Liver (tissue), 9 donors: ENCODE data around the gene GATB. TPM values are rescaled to one million over a fixed set of nuclear protein-coding genes. Genes with fewer than 3 reads are reported as not detected.

Experiments
- DNase-seq: peaks from one replicate; pipeline ENCODE4 v3.0.0-alpha.2; 2017; ENCODE audit warnings: low spot score
- H3K27ac ChIP-seq, 2 donors: one replicate each; pipeline ENCODE4 v1.7.0; 2013; ENCODE audit warnings: inconsistent platforms in 2 of 2, low read length in 2 of 2, control low read depth in 1 of 2, low read depth in 1 of 2, mild to moderate bottlenecking in 1 of 2
- H3K27me3 ChIP-seq, 4 donors: one replicate each; pipeline versions ENCODE4 v1.6.1 to v1.7.0; 2013; ENCODE audit warnings: low read length in 3 of 4, inconsistent platforms in 1 of 4, mild to moderate bottlenecking in 1 of 4, moderate library complexity in 1 of 4; ENCODE audit not compliant: control insufficient read depth in 4 of 4, insufficient read depth in 4 of 4
- H3K36me3 ChIP-seq, 4 donors: one replicate each; pipeline versions ENCODE4 v1.6.1 to v1.7.0; 2013; ENCODE audit warnings: low read length in 3 of 4, mild to moderate bottlenecking in 3 of 4, low read depth in 1 of 4, moderate library complexity in 1 of 4; ENCODE audit not compliant: control insufficient read depth in 4 of 4, insufficient read depth in 3 of 4
- H3K4me1 ChIP-seq, 4 donors: one replicate each; pipeline versions ENCODE4 v1.6.1 to v1.7.0; 2013; ENCODE audit warnings: low read length in 3 of 4, mild to moderate bottlenecking in 3 of 4, moderate library complexity in 1 of 4; ENCODE audit not compliant: control insufficient read depth in 4 of 4, insufficient read depth in 4 of 4
- H3K4me3 ChIP-seq, 3 donors: one replicate each; pipeline versions ENCODE4 v1.6.1 to v1.7.0; 2013; ENCODE audit warnings: low read length in 3 of 3, control low read depth in 1 of 3, low read depth in 1 of 3, mild to moderate bottlenecking in 1 of 3
- H3K9ac ChIP-seq, 2 donors: one replicate each; pipeline ENCODE4 v1.7.0; 2013; ENCODE audit warnings: low read length in 2 of 2, mild to moderate bottlenecking in 2 of 2, moderate library complexity in 2 of 2, control low read depth in 1 of 2, low read depth in 1 of 2
- H3K9me3 ChIP-seq, 4 donors: one replicate each; pipeline versions ENCODE4 v1.6.1 to v1.7.0; 2013; ENCODE audit warnings: low read length in 3 of 4; ENCODE audit not compliant: control insufficient read depth in 4 of 4
- ATF3 ChIP-seq: IDR thresholded peaks from 2 replicates; pipeline ENCODE4 v1.6.1; 2016; ENCODE audit warnings: antibody characterized with exemption
- CTCF ChIP-seq: fragments of 150-350 bp; IDR thresholded peaks from 2 replicates; pipeline ENCODE4 v1.5.1; 2017; ENCODE audit warnings: improper control_type of control experiment, low read depth, low read length; ENCODE audit not compliant: missing input control
- EGR1 ChIP-seq, 2 donors: IDR thresholded peaks; 2 replicates each; pipeline ENCODE4 v1.6.1; 2016 to 2018; ENCODE audit warnings: antibody characterized with exemption in 2 of 2, low read depth in 2 of 2
- FOXA1 ChIP-seq: IDR thresholded peaks from 2 replicates; pipeline ENCODE4 v1.6.1; 2016; ENCODE audit warnings: antibody characterized with exemption
- FOXA2 ChIP-seq: IDR thresholded peaks from 2 replicates; pipeline ENCODE4 v1.6.1; 2016; ENCODE audit warnings: antibody characterized with exemption
- GABPA ChIP-seq, 2 donors: IDR thresholded peaks in 1 of 2; conservative IDR thresholded peaks in 1 of 2; 2 replicates each; pipeline ENCODE4 v1.6.1; 2016; ENCODE audit warnings: antibody characterized with exemption in 2 of 2, mild to moderate bottlenecking in 1 of 2, moderate library complexity in 1 of 2
- HNF4A ChIP-seq, 2 donors: conservative IDR thresholded peaks; 2 replicates each; pipeline ENCODE4 v1.6.1; 2016; ENCODE audit warnings: antibody characterized with exemption in 2 of 2, mild to moderate bottlenecking in 2 of 2
- HNF4G ChIP-seq: IDR thresholded peaks from 2 replicates; pipeline ENCODE4 v1.6.1; 2016; ENCODE audit warnings: antibody characterized with exemption
- JUND ChIP-seq, 2 donors: IDR thresholded peaks; 2 replicates each; pipeline ENCODE4 v1.6.1; 2016; ENCODE audit warnings: antibody characterized with exemption in 2 of 2
- MAX ChIP-seq: IDR thresholded peaks from 2 replicates; pipeline ENCODE4 v1.6.1; 2016; ENCODE audit warnings: antibody characterized with exemption
- NR2F2 ChIP-seq: IDR thresholded peaks from 2 replicates; pipeline ENCODE4 v1.6.1; 2016; ENCODE audit warnings: antibody characterized with exemption
- RAD21 ChIP-seq, 2 donors: IDR thresholded peaks; 2 replicates each; pipeline ENCODE4 v1.6.1; 2016; ENCODE audit warnings: antibody characterized with exemption in 2 of 2, mild to moderate bottlenecking in 2 of 2
- RXRA ChIP-seq, 2 donors: IDR thresholded peaks; 2 replicates each; pipeline ENCODE4 v1.6.1; 2017 to 2018; ENCODE audit warnings: antibody characterized with exemption in 2 of 2, mild to moderate bottlenecking in 1 of 2
- SP1 ChIP-seq: IDR thresholded peaks from 2 replicates; pipeline ENCODE4 v1.6.1; 2018; ENCODE audit warnings: antibody characterized with exemption, mild to moderate bottlenecking
- TAF1 ChIP-seq: conservative IDR thresholded peaks from 2 replicates; pipeline ENCODE4 v1.6.1; 2016; ENCODE audit warnings: antibody characterized with exemption, mild to moderate bottlenecking
- YY1 ChIP-seq: IDR thresholded peaks from 2 replicates; pipeline ENCODE4 v1.6.1; 2016; ENCODE audit warnings: antibody characterized with exemption, mild to moderate bottlenecking
- ZBTB33 ChIP-seq: IDR thresholded peaks from 2 replicates; pipeline ENCODE4 v1.6.1; 2016; ENCODE audit warnings: antibody characterized with exemption
- WGBS: extraction: QIAGEN DNeasy Blood & Tissue Kit; methylation state at CpG from one replicate; pipeline ENCODE4 v1.1.7; 2013; 5-methylcytosine and 5-hydroxymethylcytosine counted together
- polyA plus RNA-seq, 2 donors: library from polyadenylated mRNA; stranded (reverse) in 1 of 2; unstranded in 1 of 2; fragments of 200-250 nt in 1 of 2; fragments of >200 nt in 1 of 2; fragmentation: Nextera tagmentation in 1 of 2; extraction: Ambion mirVana in 1 of 2; gene quantifications; one replicate each; pipeline versions ENCODE4 v1.2.1 to v1.2.3, GENCODE V29; 2013 to 2015
- total RNA-seq, 2 donors: library from RNA; depleted of rRNA; stranded (reverse); fragments of >200 nt; gene quantifications; one replicate each; pipeline ENCODE4 v1.2.3, GENCODE V29; 2014
- donor health status: healthy.
- donor health status: healthy.
- donor health status: healthy.
- donor health status: healthy.
- donor health status: healthy.

Gene GATB
- total and polyA plus RNA-seq, 4 donors = 10.4 to 17.3 (median 12.5) TPM

- Histone ChIP-seq H3K4me3 (no peak overlapping the region), H3K4me1 (no peaks in the 10 kb centered on the region), H3K9ac (no peak overlapping the region), H3K27me3 (no peaks in the 10 kb centered on the region), H3K36me3 (no peaks in the 10 kb centered on the region), H3K9me3 (no peaks in the 10 kb centered on the region), H3K27ac (no peak overlapping the region)
- TF ChIP-seq JUND (IDR thresholded peaks at IDR 0.05) (no peak), HNF4G (no peak), HNF4A (conservative IDR thresholded peaks at IDR 0.05) (no peak), FOXA2 (no peak), CTCF (no peak), ATF3 (no peak), SP1 (no peak), RXRA (IDR thresholded peaks at IDR 0.05) (no peak), GABPA (IDR thresholded peaks at IDR 0.05 in 1 of 2, conservative IDR thresholded peaks at IDR 0.05 in 1 of 2) (no peak), ZBTB33 (no peak), TAF1 (no peak), RAD21 (IDR thresholded peaks at IDR 0.05) (no peak), FOXA1 (no peak), NR2F2 (no peak), YY1 (no peak), EGR1 (IDR thresholded peaks at IDR 0.05; ENCODE audit: low read depth in 2 of 2) (no peak), MAX (no peak)
- WGBS = 56% methylated on average over 7 of the region's 7 CpGs
- DNase-seq = no peak
These were observed 46.4 kb upstream of the GATB start for GRCh38 chr4:151807220-151807619.

- no peak overlapping the region for H3K27ac ChIP-seq
- H3K4me3 ChIP-seq = no peak overlapping the region
- no peak for TF ChIP-seq FOXA1
- no peak for TF ChIP-seq ATF3
- no peak for TF ChIP-seq YY1
- TF ChIP-seq SP1 = no peak
- TF ChIP-seq MAX = no peak
- TF ChIP-seq TAF1 = no peak
- TF ChIP-seq CTCF = no peak
- no peak for TF ChIP-seq NR2F2
- TF ChIP-seq JUND (IDR thresholded peaks at IDR 0.05) = no peak
- TF ChIP-seq RXRA (IDR thresholded peaks at IDR 0.05) = no peak
- no peak for TF ChIP-seq EGR1 (IDR thresholded peaks at IDR 0.05; ENCODE audit: low read depth in 2 of 2)
- no peaks in the 10 kb centered on the region for H3K4me1 ChIP-seq
- no peaks in the 10 kb centered on the region for H3K36me3 ChIP-seq
- no peak for DNase-seq
- no peak overlapping the region for H3K9ac ChIP-seq
- WGBS = 69% methylated on average over 6 of the region's 6 CpGs
- no peaks in the 10 kb centered on the region for H3K9me3 ChIP-seq
- no peaks in the 10 kb centered on the region for H3K27me3 ChIP-seq
These were observed 45.7 kb upstream of the GATB start for GRCh38 chr4:151806511-151806927.
